Choroid plexus epithelial cell (primary cell): ENCODE results near the gene IQCF6.
"Not testable (repeated sequence)": the region's sequence is repeated elsewhere in the genome, so short reads cannot be mapped to it uniquely, and the experiment has no call there.

Source experiments
- DNase-seq: peaks from one replicate; pipeline ENCODE4 v3.0.0-alpha.2; 2010; ENCODE audit warnings: low read depth
- H3K4me3 ChIP-seq: 2 replicates; pipeline ENCODE4 v1.5.1; 2011; ENCODE audit warnings: low read depth, mild to moderate bottlenecking, control low read depth, low read length, moderate library complexity
- TF ChIP-seq, protein P1 (sequence below): conservative IDR thresholded peaks from 2 replicates; pipeline ENCODE4 v1.5.1; 2011; ENCODE audit warnings: low read depth, mild to moderate bottlenecking, control low read depth, inconsistent platforms, low read length, moderate library complexity

Gene IQCF6

GRCh38 chr3:51778554-51778953 lies 483 bp downstream of the IQCF6 start:
- DNase-seq = no peak
- no peak overlapping the region for H3K4me3 ChIP-seq
- TF ChIP-seq, protein P1, sequence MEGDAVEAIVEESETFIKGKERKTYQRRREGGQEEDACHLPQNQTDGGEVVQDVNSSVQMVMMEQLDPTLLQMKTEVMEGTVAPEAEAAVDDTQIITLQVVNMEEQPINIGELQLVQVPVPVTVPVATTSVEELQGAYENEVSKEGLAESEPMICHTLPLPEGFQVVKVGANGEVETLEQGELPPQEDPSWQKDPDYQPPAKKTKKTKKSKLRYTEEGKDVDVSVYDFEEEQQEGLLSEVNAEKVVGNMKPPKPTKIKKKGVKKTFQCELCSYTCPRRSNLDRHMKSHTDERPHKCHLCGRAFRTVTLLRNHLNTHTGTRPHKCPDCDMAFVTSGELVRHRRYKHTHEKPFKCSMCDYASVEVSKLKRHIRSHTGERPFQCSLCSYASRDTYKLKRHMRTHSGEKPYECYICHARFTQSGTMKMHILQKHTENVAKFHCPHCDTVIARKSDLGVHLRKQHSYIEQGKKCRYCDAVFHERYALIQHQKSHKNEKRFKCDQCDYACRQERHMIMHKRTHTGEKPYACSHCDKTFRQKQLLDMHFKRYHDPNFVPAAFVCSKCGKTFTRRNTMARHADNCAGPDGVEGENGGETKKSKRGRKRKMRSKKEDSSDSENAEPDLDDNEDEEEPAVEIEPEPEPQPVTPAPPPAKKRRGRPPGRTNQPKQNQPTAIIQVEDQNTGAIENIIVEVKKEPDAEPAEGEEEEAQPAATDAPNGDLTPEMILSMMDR = no peak

DNA sequence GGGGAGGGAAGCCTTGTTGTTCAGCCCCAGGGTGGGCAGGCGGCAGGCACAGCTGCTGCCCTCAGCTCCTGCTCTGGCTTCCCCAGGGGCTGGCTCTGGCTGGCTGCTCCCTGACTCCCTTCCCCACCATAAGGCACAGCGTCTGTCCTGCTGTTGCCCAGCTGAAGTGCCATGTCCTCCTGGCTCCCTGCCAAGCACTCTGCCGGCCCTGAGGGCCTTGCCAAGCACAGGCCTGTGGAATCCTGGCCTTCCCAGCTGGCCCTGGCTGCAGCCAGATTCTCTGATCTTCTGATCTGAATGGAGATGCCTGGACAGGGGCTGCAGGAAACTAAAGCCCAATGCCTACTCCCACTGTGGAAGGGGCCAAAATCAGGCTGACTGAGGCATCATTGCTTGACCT lies 1.1 kb downstream of the IQCF6 start:
- no peak overlapping the region for H3K4me3 ChIP-seq
- TF ChIP-seq, protein P1 = no peak
- DNase-seq = no peak

DNA sequence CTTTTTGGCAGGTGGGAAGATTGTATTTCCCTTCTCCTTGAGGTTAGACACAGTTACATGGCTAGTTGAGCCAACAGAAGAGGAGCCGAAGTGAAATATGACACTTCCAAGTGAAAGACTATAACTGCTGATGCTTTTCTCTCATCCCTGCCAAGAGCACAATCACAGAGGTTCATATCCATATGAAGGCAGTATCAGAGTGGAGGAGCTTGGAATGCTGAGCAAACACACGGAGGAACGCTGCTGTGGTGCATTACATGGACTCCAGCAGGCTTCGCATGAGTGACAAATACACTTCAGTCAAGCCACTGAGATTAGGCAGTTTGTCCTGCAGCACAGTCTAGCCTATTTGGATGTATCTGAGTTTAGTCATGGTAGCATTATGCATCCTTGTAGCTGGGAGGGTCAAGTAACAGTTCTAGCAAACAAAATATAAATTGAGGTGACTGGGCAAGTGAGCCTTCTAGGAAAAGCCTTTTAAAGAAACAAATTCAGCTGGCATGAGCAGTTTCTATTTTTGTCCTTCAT lies 5.4 kb downstream of the IQCF6 start:
- no peak overlapping the region for H3K4me3 ChIP-seq
- peak; percentile 7 for DNase-seq
- TF ChIP-seq, protein P1 = no peak

- no peak for DNase-seq
- TF ChIP-seq, protein P1 = no peak
- H3K4me3 ChIP-seq = no peak overlapping the region
Measured at GRCh38 chr3:51759203-51759602, 19.8 kb downstream of the IQCF6 start.

DNA sequence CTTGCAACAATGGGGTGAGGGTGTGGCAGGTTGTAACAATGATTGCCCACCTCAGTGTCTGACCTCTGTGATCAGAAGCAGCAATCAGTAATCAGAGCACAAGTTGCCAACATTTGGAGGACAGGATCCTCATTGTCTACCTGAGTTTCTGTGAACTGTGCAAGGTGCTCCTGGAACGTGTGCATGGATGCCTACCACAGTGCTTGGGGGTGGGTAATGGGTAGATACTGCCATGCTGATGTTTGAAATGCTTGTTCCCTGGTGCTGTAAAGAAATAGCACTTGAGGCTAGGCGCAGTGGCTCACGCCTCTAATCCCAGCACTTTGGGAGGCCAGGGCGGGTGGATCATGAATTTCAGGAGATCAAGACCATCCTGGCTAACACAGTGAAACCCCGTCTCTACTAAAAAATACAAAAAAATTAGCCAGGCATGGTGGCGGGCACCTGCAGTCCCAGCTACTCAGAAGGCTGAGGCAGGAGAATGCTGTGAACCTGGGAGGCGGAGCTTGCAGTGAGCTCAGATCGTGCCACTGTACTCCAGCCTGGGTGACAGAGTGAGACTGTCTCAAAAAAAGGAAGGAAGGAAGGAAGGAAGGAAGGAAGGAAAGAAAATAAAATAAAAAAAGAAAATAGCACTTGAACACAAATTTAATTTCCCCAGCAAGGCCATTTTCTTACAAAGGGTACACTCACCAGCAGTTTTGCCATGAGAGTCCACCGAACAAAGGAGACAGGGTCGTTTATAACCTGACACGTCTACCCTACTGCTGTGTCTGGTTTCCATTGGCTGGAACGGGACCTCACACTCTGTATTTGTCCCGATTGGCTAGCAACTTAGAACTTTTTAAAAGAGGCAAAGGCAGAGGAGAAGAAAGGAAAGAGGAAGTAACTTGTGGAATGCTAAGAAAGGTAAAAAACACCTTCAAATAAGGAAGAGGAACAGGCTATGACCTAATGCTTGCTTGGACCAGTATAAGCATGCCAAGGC lies 25.0 kb downstream of the IQCF6 start:
- H3K4me3 ChIP-seq, DNase-seq: not testable (repeated sequence)

DNA sequence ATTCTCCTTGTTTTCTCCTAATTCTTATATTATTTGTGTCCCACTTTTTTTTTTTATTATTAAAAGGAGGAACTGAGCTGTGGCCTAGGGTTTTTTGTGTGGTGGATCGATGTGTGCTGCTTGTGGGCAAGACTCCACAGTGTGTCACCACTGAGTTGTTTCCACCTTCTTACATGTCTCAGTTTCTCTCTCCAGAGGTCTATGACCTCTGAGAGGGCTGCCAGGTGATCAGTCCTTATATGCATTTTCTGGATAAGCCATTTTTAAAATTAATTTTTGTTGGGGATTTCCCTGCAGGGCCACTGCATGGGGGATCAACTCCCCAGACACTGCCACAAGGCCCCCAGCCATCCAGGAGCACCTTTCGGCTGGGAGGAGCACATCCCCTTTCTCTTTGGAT lies 27.8 kb downstream of the IQCF6 start:
- DNase-seq = no peak
- TF ChIP-seq, protein P1 = no peak
- no peak overlapping the region for H3K4me3 ChIP-seq

DNA sequence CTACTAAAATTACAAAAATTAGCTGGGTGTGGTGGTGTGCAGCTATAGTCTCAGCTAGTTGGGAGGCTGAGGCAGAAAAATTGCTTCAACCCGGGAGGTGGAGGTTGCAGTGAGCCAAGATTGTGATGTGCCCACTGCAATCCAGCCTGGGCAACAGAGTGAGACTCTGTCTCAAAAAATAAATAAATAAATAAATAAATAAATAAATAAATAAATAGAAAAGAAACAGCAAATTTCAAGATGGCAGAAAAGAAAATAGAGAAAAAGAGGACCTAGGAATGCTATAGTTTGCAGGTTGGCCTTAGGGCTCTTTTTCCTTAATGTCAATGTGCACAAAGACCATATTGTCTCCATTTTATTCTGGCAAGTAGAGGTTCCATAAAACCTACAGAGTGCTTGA lies 28.2 kb downstream of the IQCF6 start:
- no peak overlapping the region for H3K4me3 ChIP-seq
- TF ChIP-seq, protein P1 = no peak
- DNase-seq = no peak
